Endothelial cell (in vitro differentiated cells): ENCODE results near the gene TCERG1L. TPM values are rescaled to one million over a fixed set of nuclear protein-coding genes. Genes with fewer than 3 reads are reported as not detected.

ENCODE experiments used
- DNase-seq: peaks from one replicate; pipeline ENCODE4 v3.0.0; 2021; ENCODE audit warnings: low spot score
- H3K27ac Mint-ChIP-seq: one replicate; pipeline ENCODE4 v1.8.0; 2021; ENCODE audit warnings: mixed read lengths, inconsistent platforms; ENCODE audit not compliant: unreplicated experiment
- H3K27me3 Mint-ChIP-seq: one replicate; pipeline ENCODE4 v1.8.0; 2021; ENCODE audit warnings: mild to moderate bottlenecking, moderate library complexity, mixed read lengths, inconsistent platforms; ENCODE audit not compliant: unreplicated experiment
- H3K36me3 Mint-ChIP-seq: one replicate; pipeline ENCODE4 v1.8.0; 2021; ENCODE audit warnings: mild to moderate bottlenecking, low read depth, mixed read lengths, inconsistent platforms; ENCODE audit not compliant: unreplicated experiment
- H3K4me1 Mint-ChIP-seq: one replicate; pipeline ENCODE4 v1.8.0; 2021; ENCODE audit warnings: mild to moderate bottlenecking, mixed read lengths, inconsistent platforms; ENCODE audit not compliant: unreplicated experiment
- H3K4me3 Mint-ChIP-seq: one replicate; pipeline ENCODE4 v1.8.0; 2021; ENCODE audit warnings: mild to moderate bottlenecking, mixed read lengths, inconsistent platforms; ENCODE audit not compliant: unreplicated experiment
- H3K9me3 Mint-ChIP-seq: one replicate; pipeline ENCODE4 v1.8.0; 2021; ENCODE audit warnings: mixed read lengths, inconsistent platforms; ENCODE audit not compliant: unreplicated experiment
- CTCF ChIP-seq: fragments of 200-600 bp; sonication (generic); IDR thresholded peaks from one replicate; pipeline ENCODE4 v1.5.0; 2021; ENCODE audit warnings: antibody characterized with exemption; ENCODE audit not compliant: unreplicated experiment
- total RNA-seq: library from RNA; stranded (reverse); fragmentation: NEBNext Ultra II Directional; extraction: Animal tissue kit (Norgen Biotek cat#: 25700); gene quantifications from one replicate; pipeline ENCODE4 v1.2.1, GENCODE V29; 2021; ENCODE audit not compliant: unreplicated experiment

The TCERG1L gene
- total RNA-seq, 1 donor from 2014 or later = not detected

- Mint-ChIP-seq H3K27ac (no peak overlapping the region), H3K4me3 (no peak overlapping the region), H3K27me3 (peaks cover 12% of the 10 kb centered on the region), H3K9me3 (peaks cover 40% of the 10 kb centered on the region), H3K36me3 (peaks cover 26% of the 10 kb centered on the region), H3K4me1 (no peaks in the 10 kb centered on the region)
- TF ChIP-seq CTCF = no peak
- DNase-seq = no peak
Measured at GRCh38 chr10:131273476-131273875, 38.0 kb downstream of the TCERG1L start.

- peaks cover 45% of the 10 kb centered on the region for H3K9me3 Mint-ChIP-seq
- TF ChIP-seq CTCF = no peak
- no peaks in the 10 kb centered on the region for H3K4me1 Mint-ChIP-seq
- H3K27me3 Mint-ChIP-seq = peaks cover 12% of the 10 kb centered on the region
- no peak overlapping the region for H3K4me3 Mint-ChIP-seq
- H3K27ac Mint-ChIP-seq = no peak overlapping the region
- H3K36me3 Mint-ChIP-seq = peaks cover 28% of the 10 kb centered on the region
- no peak for DNase-seq
Measured at GRCh38 chr10:131272897-131273451, 38.5 kb downstream of the TCERG1L start.

GRCh38 chr10:131271966-131272365, 39.6 kb downstream of the TCERG1L start:
- Mint-ChIP-seq H3K4me1 (no peaks in the 10 kb centered on the region), H3K9me3 (peaks cover 44% of the 10 kb centered on the region), H3K27ac (no peak overlapping the region), H3K27me3 (peaks cover 12% of the 10 kb centered on the region), H3K4me3 (no peak overlapping the region), H3K36me3 (peaks cover 28% of the 10 kb centered on the region)
- no peak for DNase-seq
- TF ChIP-seq CTCF = no peak

- no peak for TF ChIP-seq CTCF
- peaks cover 26% of the 10 kb centered on the region for H3K36me3 Mint-ChIP-seq
- H3K27ac Mint-ChIP-seq = no peak overlapping the region
Measured at GRCh38 chr10:131271195-131271880, 40.2 kb downstream of the TCERG1L start.

GRCh38 chr10:131270461-131271190, 40.9 kb downstream of the TCERG1L start:
- no peak overlapping the region for H3K4me3 Mint-ChIP-seq
- H3K4me1 Mint-ChIP-seq = no peaks in the 10 kb centered on the region
- H3K36me3 Mint-ChIP-seq = peaks cover 28% of the 10 kb centered on the region
- H3K9me3 Mint-ChIP-seq = peaks cover 41% of the 10 kb centered on the region
- no peak for DNase-seq
- H3K27ac Mint-ChIP-seq = no peak overlapping the region
- H3K27me3 Mint-ChIP-seq = peaks cover 18% of the 10 kb centered on the region
- no peak for TF ChIP-seq CTCF

More at GRCh38 chr10:131271195-131271880, 40.2 kb downstream of the TCERG1L start:
- H3K4me1 Mint-ChIP-seq = no peaks in the 10 kb centered on the region
- H3K27me3 Mint-ChIP-seq = peaks cover 13% of the 10 kb centered on the region
- peaks cover 39% of the 10 kb centered on the region for H3K9me3 Mint-ChIP-seq
- H3K4me3 Mint-ChIP-seq = no peak overlapping the region
- no peak for DNase-seq
